ENCODE results near the gene LCAT.
A peak's percentile ranks its signal among the peaks of the same experiment; 100 is the strongest.

The LCAT gene

DNA sequence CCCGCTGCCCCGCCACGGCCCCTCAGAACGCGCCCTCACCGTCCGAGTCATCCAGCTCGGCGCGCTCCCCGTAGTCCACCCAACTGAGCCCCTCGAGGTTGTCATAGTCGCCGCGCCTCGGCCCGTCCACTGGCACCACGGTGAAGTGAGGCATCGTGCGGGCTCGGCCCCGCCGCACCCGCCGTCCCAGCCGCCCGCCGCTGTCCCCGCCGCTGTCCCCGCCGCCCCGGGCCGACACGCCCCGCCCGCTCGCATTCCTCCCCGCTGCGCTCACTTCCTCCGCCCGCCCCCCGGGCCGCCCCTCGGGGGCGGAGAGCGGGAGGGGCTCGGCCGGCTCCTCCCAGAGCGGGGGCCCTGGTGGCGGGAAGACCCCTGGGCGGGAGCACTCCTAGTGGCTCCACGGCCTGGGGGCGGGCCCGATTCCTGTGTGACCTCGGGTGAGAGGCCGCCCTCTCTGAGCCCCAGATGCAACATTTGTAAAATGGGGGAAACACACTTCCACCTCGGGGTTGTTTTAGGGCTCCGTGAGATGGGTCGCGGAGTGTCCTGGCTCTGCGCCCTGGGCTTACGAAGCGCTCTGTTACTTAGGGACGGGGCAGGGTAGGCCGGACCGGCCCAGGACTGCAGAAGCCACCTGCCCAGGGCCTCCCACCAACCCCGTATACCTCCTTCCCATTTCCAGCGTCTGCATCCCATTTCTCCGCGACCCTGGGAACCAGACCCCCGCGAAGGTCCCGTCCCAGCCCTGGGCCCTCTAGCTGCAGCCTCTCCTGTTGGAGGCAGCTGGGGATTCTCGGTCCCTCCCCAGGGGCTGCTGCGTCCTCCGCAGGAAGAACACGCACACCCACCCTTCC lies 24.7 kb upstream of the LCAT start, which contains the start of gene SLC12A4:
Gene SLC12A4, minus strand, starts transcription at position 238 of the 854 bp plus-strand sequence. Its CDS starts 84 bp downstream, at position 154.
- peak; percentile 82 for DNase-seq (ENCODE audit: low spot score)

DNA sequence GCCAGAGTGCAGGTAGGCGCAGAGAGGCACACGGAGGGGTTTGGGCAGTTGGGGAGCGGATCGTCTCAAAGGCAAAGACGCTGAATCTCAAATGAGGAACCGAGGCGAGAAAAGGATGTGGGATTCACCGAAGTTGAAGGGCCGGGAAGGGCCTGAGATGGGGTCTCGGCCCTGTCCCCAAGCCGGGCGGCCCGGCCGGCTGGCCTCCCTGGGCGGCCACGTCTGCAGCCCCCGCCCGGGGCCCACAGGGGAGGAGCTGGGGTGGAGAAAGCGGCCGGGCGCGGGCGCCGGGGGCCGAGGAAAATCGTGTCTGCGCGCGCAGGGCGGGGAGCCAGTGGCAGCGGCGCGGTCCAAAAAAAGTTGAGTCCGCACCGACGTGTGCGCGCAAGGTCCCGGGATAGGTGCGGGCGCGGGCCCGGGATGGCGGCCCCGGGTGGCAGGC lies 24.1 kb upstream of the LCAT start:
- DNase-seq (ENCODE audit: low spot score): peak; percentile 68

DNA sequence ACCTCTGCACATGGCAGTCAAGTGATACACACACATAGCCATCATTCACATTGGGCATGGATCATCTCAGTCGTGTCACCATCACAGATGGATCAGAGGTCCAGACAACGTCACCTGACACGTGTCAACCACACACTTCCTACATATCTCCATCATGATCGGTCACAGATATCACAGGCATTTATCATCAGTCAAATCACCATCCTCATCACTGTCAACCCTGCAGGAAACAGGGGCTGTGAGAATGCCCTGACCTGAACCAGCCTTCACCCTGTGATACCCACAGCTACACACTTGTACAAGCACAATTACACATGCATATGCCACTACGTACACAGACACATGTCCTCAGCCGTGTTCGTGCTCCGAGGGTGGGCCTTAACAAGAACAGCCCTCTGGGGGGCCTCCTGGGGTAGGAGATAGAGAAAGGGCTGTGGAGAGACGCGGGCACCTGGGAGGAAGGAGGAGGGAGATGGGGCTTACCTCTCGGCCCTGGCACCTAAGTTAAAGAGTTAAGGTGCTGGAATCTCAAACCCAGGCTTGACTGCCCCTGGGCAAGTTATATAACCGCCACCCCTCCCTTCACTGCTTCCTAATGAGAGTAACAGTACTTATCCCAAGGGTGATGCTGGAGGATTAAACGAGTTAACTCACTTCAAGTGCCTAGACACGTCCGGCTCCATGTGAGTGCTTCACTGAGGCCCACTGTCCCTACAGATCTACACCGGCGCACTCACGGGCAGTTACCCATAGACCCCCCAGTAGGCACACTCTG lies 23.4 kb upstream of the LCAT start:
- no peak for DNase-seq (ENCODE audit: low spot score)

DNA sequence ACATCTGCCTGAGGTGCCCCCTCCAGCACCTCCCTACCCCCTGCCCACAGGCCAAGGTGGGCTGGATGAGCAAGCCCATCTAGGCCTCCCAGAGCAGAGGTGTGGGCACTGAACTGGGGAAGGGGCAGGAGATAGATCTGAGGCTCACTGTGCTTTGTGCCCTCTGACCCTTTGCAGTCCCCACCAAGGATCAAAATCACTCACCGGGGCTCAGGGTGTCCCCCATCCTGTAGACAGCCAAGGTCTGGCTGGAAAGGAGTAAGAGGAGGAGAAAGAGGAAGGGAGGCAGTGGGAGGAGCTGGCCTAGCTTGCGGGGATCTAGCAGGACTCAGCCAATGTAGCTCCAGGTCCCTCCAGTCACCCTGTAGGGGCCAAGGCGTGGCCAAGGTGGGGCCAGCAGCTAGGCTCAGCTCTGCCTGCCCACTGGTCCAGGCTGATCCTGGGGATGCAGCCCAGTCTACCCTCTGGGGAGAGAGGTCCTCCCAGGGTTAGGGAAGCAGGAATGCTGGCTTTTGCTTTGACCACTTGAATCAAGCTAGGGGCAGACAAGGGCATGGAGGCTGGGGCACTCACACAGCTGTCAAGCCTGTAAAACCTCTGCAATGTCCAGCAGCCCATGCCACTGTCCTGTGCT lies 22.7 kb upstream of the LCAT start:
- no peak for DNase-seq (ENCODE audit: low spot score)

DNA sequence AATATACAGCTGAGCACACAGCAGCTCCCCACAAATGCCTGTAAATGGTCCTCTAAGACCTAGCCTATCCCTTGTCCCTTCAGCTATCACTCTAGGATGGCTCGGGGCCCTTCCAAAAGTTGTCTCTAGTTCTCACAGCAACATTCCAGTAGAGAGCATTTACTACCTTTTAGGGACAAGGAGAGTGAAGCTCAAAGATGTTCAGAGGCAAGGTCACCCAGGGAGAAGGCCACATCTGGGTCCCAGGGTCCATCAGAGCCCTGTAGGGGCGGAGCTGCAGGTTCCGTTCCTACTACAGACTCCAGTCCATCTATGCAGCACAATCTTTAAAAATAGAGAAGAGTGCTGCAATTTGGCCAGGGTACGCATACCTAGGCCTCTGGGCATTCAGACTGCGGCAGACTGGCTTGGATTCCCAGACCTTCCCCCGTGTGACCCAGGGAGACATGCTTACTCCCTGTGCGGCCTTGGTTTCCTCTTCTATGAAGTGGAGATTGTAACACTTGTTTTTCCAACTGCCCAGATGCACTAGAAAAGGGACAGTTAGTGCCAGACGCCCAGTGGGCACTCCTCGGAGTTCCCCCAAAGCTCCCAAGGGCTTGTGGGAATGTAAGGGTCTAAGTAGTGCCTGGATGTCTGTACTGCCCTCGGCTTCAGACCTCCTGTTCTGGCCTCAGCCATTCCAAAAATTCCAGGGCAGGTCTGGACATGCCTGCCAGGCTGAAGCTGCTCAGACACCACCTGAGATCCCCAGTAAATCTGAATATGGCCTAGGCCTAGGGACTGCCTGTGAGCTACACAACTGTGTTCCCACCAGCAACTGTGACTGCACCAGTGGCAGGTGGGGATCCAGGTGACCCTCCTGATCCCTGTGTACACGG lies 22.0 kb upstream of the LCAT start:
- DNase-seq (ENCODE audit: low spot score): no peak

DNA sequence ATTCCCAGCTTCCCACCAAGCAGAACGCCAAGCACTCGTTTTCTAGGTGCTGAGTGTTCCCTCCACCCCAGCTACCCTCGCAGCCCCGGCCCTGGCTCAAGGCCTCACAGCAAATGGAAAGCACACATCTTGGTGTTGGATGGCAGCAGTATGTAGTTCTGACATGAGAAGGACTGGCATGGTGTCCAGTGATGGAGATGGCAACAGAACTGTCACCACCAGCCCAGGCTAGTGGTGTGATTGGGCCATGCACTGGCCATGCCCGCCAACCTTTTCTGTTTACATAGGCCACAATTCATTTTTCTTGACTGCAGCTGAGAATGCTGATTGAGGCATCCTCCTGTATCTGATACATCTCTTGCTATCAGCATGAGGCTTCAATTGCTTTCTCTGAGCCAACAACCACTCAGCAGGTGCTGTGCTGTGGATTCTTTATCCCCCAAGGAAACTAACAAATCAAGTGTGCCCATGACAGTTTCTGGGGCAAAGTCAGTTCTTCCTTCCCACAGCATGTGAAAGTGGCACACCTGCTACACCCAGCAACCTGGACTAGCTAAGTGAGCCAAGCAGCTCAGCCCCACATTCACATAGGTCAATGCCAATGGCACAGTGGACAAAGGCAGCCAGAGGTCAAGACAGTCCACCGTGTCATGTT lies 20.7 kb upstream of the LCAT start:
- DNase-seq (ENCODE audit: low spot score): no peak

DNA sequence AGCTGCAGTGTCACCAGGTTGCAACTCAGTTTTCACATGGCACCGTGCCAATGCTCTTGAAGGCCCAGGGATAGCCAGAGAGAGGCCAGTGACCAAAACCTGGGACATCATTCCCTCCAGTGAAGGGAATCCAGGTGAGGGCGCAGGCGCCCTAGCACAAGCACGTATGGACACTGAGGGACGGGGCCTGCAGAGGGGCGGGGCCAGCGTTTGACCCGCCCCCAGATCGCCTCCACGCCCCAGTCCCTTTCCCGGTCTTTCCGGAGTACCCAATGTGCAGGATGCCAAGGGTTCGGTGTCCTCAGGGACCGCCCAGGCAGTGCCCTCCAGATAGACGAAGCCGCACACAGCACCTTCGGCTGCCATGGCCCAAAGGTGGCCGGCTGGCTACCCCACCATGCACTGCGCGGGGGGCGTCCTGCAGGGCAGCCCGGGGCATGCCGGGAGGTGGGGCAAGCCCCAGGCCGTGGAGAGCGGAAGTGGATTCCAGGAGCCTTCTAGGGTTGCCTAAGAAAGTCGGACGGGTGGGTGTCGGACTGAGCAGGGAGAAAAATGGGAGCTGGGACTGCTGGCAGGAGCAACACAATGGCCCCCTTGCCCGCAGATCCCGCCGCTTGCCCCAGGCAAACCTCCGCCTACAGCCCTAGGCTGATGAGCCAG lies 19.9 kb upstream of the LCAT start:
- DNase-seq (ENCODE audit: low spot score): no peak

DNA sequence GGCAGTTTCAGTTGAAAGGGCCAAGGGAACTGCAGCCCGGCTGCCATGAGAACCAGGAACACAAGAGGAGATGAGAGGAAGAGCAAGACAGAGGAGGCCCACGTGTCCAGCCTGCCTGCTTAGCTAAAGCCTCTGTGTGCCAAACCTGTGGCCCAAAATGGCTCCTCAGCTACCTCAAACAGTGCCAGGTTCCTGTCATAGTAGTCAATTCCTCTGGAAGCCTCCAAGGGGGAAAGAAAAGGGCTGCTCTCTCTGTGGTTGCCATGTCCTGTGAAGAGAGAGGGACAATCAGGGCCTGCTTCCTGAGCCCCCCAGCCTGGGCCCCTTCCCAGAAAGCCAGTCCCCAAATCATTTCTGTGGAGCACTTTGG lies 19.4 kb upstream of the LCAT start:
- no peak for DNase-seq (ENCODE audit: low spot score)

DNA sequence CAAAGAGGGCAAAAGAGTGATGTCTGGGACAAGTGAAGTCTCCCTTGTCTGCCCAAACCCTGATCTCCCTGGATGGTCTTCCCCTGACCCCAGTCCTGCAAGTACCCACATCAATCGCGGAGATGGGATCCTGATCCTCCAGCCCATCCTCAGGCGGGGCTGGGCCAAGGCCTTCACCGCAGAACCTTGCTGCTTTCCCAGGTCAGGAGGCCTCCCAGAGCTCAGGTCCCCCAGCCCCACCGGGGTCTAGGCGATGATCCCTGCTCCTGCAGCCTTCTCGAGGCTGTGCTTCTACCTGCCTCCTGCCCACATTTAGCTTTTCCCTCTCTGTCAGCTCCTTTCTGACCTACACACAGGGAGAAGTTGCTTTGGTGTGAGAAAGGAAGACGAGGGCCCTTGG lies 18.2 kb upstream of the LCAT start:
- DNase-seq (ENCODE audit: low spot score): no peak

DNA sequence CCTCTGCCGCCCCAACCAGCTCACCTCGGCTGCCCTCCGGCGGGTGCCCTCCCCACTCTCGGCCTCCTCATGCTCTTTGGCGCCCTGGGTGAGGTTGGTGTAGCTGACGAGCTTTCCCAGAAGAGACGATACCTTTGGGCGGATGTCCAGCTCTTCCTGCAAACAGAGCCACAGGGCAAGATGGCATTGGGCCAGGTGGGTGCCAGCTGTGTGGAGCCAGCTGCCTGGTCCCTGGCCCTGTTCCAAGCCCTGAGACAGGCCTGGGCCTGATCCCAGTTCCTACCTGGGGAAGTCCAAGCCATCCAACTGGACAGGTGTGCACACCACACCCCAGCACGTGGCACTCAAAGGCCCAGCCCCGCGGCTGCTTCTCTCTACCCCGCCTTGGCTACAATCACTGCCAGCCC lies 17.6 kb upstream of the LCAT start:
- DNase-seq (ENCODE audit: low spot score): no peak

DNA sequence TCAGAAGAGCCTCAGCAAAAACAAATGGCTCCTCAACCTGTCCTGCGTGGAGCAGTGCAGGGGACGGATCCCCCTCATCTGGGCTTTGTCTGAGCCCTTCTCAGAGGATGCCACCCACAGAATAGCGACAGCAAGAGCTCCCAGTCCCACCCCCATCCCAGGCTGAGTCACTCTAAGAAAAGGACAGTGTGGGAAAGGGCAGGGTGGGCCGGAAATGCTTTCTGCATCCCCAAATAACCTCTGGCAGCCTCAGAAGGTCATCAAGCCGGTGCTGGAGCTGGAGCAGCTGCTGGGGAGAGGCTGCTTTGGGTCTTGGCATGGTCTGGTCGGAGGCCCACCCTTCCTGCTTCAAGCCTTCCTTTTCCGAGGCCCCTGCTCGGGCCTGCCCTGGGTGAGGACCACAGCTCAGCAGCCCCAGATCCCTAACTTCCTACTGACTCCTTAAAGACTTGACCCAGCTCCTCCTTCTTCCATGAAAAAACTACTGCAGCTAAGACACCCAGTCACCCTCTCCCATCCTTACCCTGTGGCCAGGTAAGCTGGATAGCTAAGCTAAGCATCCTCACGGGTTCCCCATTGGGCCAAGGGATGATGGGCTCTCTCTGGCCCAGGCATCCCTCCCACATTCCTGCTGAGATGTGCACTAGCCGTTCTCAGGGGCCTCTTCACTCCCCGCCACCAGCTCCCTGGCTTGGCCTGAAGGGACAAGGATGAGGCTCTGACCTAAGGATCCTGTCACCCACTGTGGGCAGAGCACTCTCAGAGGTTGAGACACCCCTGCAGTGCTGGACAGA lies 15.8 kb upstream of the LCAT start:
- no peak for DNase-seq (ENCODE audit: low spot score)

DNA sequence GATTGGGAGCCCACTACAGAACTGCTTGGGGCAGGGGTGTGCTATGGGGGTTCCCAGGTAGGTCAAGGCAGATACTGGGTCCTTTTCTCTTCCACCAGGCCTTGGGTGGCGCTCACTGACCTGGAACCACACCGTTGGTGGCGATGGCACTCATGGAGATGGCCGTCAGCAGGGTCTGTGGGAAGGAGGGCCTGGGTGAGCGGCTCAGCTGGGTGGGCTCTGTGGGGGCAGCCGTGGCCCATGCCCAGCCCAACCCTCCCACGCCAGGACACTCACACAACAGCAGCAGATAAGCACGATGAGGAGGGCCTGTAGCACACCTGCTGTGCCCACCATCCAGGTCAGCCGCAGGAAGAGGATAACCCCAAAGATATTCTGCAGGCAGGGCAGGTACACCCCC lies 13.7 kb upstream of the LCAT start:
- DNase-seq (ENCODE audit: low spot score): no peak

DNA sequence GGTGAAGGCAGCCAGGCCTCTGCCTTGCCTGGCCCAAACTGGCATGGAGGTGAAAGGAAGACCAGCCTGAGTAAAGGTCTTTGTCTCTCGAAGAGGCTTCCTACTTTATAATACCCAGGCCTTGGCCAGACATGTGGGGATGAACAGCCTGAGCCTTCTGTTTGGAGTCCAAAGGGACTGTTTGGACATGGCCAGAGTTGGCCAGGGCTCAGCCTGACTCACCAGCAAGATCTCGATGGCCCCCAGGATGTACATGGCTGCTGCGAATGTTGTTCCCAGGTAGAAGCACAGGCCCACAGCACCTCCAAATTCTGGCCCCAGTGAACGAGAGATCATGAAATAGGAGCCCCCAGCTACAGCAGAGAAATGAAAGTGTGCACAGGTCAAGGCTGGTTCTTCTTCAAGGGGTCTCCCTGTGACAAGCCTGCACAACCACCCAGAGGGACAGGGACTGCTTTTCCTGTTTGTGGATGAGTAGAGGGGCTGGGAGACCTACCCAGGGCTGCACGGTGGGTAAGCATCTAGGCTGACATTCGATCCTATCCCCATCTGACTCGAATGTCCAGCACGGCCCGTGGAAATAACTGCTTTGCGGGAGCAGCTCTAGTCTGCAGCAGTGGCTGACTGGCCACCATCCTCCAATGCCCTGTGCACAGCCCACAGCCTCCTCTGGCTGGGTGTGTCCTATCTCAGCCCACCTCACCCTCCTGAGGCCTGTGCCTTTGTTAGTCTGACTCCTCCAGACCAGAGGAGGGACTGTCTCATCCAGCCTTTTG lies 10.7 kb upstream of the LCAT start:
- no peak for DNase-seq (ENCODE audit: low spot score)

DNA sequence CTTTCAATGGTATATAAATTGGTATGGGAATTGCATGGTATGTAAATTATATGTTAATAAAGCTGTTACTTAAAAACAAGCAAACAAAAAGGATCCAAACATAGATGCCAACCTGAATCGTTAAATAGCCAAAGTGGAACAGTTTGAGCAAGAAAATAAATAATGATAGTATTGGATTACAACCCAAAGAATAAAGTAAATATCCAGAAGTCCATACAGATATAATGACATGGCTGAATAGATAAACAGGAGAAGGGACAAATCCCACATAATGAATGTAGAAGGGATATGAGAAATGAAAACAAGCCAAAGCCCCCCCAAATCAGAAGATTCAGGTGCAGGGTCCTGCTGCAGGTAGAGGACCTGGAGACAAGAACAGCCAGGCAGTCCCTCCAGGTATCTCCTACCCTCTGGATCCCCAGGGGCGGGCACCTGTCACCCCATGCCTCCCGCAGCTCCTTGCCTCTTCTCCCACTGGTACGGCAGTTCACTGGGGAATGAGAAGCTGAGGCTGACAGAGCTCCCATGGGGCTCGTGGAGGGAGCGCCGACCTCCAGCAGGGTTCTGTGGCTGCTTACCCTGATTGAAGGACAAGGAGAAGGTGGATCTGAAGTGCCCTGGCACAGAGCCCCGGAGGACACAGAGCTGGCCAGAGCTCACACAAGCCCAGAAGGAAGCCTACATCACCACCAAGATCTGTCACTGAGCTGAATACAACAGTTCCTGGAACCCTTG lies 9.9 kb upstream of the LCAT start:
- no peak for DNase-seq (ENCODE audit: low spot score)

DNA sequence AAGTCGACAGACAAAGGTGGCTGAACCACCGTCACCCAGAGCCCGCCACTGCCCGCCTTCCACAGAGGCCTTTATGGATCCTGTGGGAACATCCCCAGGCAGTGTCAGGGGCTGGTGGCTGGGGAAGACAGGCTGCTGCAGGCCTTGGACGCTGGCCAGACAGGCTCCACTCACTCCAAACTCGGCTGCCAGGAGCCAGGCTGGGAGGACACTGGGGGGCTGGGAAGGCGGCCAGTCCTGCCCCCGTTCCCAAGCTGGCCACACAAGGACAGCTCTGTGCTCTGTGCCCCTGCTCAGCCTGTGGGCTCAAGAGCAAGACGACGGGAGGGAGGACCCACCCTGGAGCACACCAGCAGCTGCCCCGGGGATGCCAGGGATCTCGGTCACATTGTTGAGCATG lies 7.6 kb upstream of the LCAT start:
- DNase-seq (ENCODE audit: low spot score): no peak

DNA sequence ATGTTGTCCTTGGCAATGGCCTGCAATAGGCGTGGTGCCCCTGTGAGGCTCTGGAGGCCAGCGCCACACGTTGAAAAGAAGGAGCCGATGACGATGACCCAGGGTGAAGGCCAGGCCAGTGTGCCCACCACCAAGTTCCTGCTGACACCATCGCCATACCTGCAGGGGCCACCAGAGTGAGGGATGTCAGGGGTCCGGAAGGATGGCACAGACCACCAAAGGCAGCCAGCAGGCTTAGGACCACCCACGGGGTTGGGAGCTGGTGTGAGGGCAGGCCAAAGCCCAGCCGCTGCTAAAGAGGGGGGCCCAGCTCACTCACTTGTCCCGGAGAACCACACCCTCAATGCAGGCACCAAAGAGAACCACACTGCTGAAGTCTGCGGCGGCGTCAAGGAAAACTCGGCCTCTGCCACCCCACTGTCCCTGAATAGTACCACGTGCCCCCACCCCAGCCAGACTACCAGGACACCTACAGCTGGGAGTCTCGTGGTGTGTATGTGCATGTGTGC lies 6.5 kb upstream of the LCAT start:
- no peak for DNase-seq (ENCODE audit: low spot score)

DNA sequence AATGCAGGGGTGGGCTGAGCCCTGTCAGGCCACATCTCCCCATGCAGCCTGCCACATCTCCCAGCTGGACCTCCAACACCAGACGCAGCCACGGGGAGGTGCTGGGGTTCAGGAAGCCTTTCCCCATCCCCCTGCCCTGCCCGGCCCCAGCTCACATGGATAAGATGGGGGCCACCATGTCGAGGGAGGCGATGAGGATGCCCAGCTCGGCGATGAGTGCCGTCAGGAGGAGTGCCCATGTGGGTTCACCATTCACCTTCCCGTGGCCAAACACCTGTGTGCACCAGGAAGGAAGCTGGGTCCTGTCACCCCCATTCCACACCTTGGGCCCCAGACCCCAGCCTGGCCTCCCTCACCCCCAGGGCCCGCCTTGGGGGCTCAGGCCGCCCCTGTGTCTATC lies 5.7 kb upstream of the LCAT start:
- DNase-seq (ENCODE audit: low spot score): no peak

DNA sequence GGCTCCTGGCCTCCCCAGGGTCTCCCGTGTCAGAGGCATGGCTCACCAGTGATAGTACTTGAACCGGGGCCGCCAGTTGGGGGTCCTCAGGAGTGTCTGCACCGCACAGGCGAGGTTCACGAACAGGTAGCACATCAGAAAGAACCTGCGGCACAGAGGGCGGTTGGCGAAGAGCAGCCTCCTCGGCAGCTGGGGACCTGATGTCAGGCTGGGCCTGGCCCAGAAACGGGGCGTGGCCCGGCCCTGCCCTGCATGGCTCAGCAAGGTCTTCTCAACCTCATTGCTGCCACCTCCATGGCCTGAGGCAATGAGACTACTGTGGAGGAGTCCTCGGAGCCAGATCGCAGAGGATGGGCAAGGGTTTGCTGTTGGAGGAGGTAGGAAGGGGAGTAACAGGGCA lies 4.1 kb upstream of the LCAT start:
- DNase-seq (ENCODE audit: low spot score): no peak

Measured in ecto neural progenitor cell (in vitro differentiated cells).